Tongue (tissue), 2 donors: ENCODE measurements around the gene ZFYVE21. TPM values are rescaled to one million over a fixed set of nuclear protein-coding genes. Genes with fewer than 3 reads are reported as not detected.
"Not testable (repeated sequence)": the region's sequence is repeated elsewhere in the genome, so short reads cannot be mapped to it uniquely, and the experiment has no call there.

Source experiments
- DNase-seq: peaks from one replicate; pipeline ENCODE4 v3.0.0-alpha.2; 2015
- total RNA-seq: library from RNA; depleted of rRNA; stranded (reverse); fragments of >200 nt; gene quantifications from one replicate; pipeline ENCODE4 v1.2.3, GENCODE V29; 2014

Gene ZFYVE21
- 119 TPM for total RNA-seq

- DNase-seq: peak; percentile 100
Measured at GRCh38 chr14:103715052-103716000, at the start of gene ZFYVE21, which contains the start of gene XRCC3. Gene ZFYVE21, plus strand, starts transcription at chr14:103715810. Its CDS starts 32 bp downstream, at chr14:103715842. Gene XRCC3, minus strand, starts transcription at chr14:103715451. Its CDS starts 4,364 bp downstream, at chr14:103711087.

GRCh38 chr14:103667671-103668070, 47.9 kb upstream of the ZFYVE21 start:
- DNase-seq: no peak

- DNase-seq: no peak
Measured at GRCh38 chr14:103668117-103668516, 47.5 kb upstream of the ZFYVE21 start.

DNA sequence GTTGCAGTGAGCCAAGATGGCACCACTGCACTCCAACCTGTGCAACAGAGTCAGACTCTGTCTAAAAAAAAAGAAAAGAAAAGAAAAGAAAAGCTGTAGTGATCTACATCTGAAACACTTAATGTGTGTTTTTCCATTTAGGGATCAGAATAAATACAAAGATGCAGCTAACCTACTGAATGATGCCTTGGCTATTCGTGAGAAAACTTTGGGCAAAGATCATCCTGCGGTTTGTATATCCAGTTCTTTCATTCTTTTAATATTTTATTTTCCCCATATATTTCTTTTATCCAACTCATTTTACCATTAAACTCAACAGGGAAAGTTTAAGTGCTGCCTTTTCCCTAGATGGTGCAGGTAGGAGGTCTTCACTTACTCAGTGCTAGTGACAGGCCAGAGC, 46.2 kb upstream of the ZFYVE21 start:
- DNase-seq: no peak

DNA sequence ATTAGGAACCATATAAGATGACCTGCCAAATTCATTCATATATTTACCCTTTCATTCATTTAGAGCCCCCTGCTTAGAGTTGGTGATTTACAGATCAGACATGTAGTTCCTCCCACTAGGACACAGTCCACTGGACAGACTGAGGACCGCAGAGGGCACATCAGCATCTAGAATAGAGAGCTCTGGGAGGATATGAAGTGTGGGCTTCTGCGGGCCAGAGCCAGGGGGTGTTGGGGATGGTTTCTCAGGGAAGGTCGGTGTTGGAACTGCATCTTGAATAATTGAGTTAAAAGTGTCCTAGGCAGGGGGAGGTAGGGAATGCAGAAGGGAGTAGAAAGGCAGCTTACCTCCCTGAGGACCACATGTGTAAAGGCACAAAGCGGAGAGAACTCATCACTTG, 43.7 kb upstream of the ZFYVE21 start:
- no peak for DNase-seq

GRCh38 chr14:103675957-103676356, 39.7 kb upstream of the ZFYVE21 start:
- no peak for DNase-seq

DNA sequence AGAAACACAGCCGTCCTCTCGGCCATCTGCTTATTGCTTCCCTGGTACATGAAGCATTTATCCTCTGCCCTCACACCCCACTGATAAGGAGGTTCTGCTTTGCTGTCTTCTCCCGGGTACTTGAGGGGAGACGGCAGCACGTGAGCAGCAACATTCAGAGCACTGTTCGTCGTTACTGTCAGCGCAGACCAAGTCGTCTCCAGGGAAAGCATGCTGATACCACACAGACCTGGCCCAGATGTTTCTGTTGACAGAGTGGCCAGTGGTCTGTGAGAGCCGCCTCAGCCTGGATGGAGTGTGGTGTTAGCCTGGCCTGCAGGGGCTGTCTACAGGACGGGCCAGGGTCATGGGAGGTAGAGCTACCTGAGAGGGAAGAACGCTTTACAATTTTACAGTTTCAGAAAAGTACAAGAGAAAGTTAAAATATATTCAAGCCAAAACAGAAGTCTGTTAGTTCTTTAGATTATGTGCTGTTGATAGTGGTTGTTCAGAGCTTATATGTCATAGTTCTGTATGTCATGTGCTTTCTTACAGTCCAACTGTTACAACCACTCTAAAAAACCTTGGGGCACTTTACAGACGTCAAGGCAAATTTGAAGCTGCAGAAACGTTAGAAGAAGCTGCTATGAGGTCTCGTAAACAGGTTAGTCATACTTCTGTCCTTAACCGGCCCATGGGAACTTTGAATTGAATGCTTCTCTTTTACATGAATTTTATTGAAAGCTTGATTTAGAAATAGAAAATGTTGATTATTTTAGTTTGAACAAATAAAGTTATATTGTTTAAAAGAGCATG, 38.5 kb upstream of the ZFYVE21 start:
- DNase-seq: no peak

DNA sequence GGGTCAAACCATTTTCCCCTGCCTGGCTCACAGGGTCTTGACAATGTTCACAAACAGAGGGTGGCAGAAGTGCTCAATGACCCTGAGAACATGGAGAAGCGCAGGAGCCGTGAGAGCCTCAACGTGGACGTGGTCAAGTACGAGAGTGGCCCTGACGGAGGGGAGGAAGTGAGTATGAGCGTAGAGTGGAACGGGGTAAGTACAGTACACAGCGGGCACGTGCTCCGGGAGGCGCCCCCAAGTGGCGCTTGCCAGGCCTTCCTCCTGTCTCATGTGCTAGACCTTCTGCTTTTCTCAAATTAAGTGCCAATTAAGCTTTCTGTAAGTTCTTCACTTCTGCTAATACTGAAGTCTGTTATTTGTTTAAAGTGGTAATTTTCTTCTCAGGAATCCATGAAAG, 36.3 kb upstream of the ZFYVE21 start:
- DNase-seq: peak; percentile 34

GRCh38 chr14:103680491-103681231, 34.9 kb upstream of the ZFYVE21 start:
- DNase-seq: no peak

DNA sequence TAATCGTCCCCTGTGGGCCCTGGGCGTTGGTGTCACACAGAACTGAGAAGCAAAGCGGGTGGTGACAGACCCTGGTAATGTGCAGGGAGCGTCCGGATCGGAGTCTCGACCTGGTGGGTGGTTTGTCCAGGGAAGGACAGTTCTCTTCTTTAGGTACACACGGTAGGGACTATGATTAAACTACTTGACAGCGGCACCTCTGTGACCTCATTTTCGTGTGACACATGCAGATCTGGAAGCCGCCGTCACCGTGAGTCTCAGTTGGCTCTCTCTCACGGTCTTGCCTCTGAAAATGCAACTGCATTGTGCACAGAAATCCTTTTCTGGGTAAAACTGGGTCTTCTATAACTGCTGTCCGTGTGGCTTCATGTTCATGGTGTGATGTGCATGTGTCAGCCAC, 32.5 kb upstream of the ZFYVE21 start:
- no peak for DNase-seq

GRCh38 chr14:103684471-103684870, 31.1 kb upstream of the ZFYVE21 start:
- DNase-seq: peak; percentile 92

DNA sequence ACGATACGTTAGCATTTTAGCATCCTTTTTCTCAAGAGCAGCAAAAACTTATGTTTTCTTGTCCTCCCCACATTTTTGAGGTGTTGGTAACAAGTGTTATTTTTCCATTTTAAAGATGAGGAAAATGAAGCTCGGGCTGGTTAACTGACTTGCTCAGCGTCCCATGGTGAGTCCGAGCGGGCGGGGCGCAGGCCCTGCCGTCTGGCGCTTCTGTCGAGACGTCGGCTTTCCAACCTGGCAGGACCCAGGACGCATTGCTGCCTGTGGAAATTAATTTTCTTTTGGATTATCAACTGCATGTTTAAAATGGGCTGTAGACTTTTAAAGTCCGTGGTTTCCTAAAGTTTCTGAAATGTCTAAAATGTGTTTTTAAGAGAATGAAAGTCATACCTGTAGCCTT, 30.7 kb upstream of the ZFYVE21 start:
- no peak for DNase-seq

GRCh38 chr14:103685276-103686211, 30.1 kb upstream of the ZFYVE21 start:
- no peak for DNase-seq

DNA sequence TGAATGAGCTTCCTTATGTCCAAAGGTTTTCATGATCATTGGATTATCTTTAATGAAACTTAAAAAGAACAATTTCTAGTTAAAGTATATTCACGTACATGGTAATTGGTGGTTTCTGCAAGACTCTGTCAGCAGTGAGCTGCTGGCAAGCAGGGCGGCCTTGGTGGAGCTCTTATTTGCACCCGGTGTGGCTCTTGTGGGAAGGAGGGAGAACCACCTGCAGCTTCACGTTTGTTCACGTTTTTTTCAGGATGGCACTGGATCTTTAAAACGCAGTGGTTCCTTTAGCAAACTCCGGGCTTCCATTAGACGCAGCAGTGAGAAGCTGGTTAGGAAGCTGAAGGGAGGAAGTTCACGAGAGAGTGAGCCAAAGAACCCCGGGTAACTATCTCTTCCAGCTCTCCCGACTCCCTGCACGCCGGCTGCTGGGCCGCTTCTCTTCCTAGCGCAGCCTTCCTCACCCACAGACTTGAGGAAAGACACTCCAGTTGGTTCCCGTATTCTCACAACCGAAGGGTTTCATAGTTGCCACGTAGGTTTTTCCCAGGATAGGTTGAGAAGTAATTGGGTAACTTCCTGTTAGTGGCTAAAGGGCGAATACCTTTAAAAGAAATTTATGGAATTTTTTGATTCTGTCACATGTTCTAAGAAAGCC, 28.7 kb upstream of the ZFYVE21 start:
- no peak for DNase-seq

GRCh38 chr14:103687712-103688111, 27.9 kb upstream of the ZFYVE21 start:
- no peak for DNase-seq

GRCh38 chr14:103688441-103688840, 27.2 kb upstream of the ZFYVE21 start:
- DNase-seq: no peak

GRCh38 chr14:103688906-103689902, 26.4 kb upstream of the ZFYVE21 start:
- peak; percentile 83 for DNase-seq

DNA sequence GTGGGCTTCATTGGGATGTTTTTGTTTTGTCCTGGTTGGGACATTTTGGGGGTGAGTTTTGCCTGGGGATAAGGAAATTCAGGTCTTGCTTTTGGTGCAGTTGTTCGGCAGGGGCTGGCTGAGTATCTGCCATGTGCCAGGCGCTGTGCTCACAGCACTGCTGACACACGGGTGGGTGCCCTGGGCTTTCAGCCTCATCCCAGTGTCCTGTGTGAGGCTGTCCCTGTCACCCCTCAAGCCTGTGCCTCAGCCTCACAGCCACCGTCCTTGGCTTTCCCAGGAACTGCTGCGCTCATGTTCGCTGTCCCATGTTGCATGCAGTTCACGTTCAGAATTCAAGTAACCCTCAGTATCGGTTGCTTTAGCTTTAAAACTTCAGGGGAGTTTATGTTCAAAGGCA, 25.3 kb upstream of the ZFYVE21 start:
- no peak for DNase-seq

DNA sequence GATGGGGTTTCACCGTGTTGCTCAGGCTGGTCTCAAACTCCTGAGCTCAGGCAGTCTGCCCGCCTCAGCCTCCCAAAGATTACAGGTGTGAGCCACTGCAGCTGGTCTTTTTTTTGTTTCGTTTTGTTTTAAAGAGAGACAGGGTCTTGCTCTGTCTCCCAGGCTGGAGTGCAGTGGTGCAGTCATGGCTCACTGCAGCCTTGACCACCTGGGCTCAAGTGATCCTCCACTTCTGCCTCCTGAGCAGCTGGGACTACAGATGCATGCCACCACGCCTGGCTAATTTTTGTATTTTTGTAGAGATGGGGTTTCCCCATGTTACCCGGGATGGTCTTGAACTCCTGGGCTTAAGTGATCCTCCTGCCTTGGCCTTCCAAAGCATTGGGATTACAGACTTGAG, 24.0 kb upstream of the ZFYVE21 start:
- DNase-seq: not testable (repeated sequence)
